HL-60/S4 treated with retinoic acid at 250 ng/mL for 4 days and 3 days (cell line): Measurements from ENCODE around the gene RAB24.
"Not testable (repeated sequence)": the region's sequence is repeated elsewhere in the genome, so short reads cannot be mapped to it uniquely, and the experiment has no call there.

Experiments used
- in situ Hi-C: fragments of 300-500 bp; cut with MboI; formaldehyde crosslinking; loops from 2 replicates; pipeline ENCODE4 v1.7.0; 2022; ENCODE audit warnings: low sequenced_read_pairs

RAB24 gene

GRCh38 chr5:177296581-177296980 is 6.9 kb downstream of the RAB24 start:
- in situ Hi-C loops = no loop called here

GRCh38 chr5:177295924-177296323 is 7.6 kb downstream of the RAB24 start:
- in situ Hi-C loops = no loop called here

GRCh38 chr5:177294632-177295031 is 8.9 kb downstream of the RAB24 start:
- in situ Hi-C loops = no loop called here

- in situ Hi-C loops = no loop called here
These were observed 9.5 kb downstream of the RAB24 start for GRCh38 chr5:177293819-177294581.

- in situ Hi-C loops = no loop called here
These were observed 11.8 kb downstream of the RAB24 start for GRCh38 chr5:177291735-177292134.

GRCh38 chr5:177290816-177291596 is 12.5 kb downstream of the RAB24 start:
- in situ Hi-C loops = no loop called here

- in situ Hi-C loops = no loop called here
These were observed 15.3 kb downstream of the RAB24 start for GRCh38 chr5:177288191-177288590.

- in situ Hi-C loops = no loop called here
These were observed 26.6 kb downstream of the RAB24 start for GRCh38 chr5:177276886-177277285.

GRCh38 chr5:177275883-177276282 is 27.6 kb downstream of the RAB24 start:
- in situ Hi-C loops = no loop called here

- in situ Hi-C loops = no loop called here
These were observed 32.4 kb downstream of the RAB24 start for GRCh38 chr5:177271113-177271512.

- in situ Hi-C loops = no loop called here
These were observed 32.9 kb downstream of the RAB24 start for GRCh38 chr5:177270653-177271052.

GRCh38 chr5:177269976-177270375 is 33.5 kb downstream of the RAB24 start:
- in situ Hi-C loops = no loop called here

- in situ Hi-C loops = no loop called here
These were observed 34.2 kb downstream of the RAB24 start for GRCh38 chr5:177269232-177269895.

GRCh38 chr5:177265395-177265794 is 38.1 kb downstream of the RAB24 start:
- in situ Hi-C loops = no loop called here

- in situ Hi-C loops = no loop called here
These were observed 39.3 kb downstream of the RAB24 start for GRCh38 chr5:177264178-177264577.

- in situ Hi-C loops = no loop called here
These were observed 42.0 kb downstream of the RAB24 start for GRCh38 chr5:177261510-177261909.

GRCh38 chr5:177260961-177261360 is 42.6 kb downstream of the RAB24 start:
- in situ Hi-C loops = no loop called here

GRCh38 chr5:177258711-177259110 is 44.8 kb downstream of the RAB24 start:
- in situ Hi-C loops = not testable (repeated sequence)

- in situ Hi-C loops = no loop called here
These were observed 47.2 kb downstream of the RAB24 start for GRCh38 chr5:177256296-177256695.

GRCh38 chr5:177253252-177253651 is 50.3 kb downstream of the RAB24 start:
- in situ Hi-C loops = no loop called here
